Omental fat pad (tissue), 4 donors: Measurements from ENCODE around the gene SMARCD1. TPM values are rescaled to one million over a fixed set of nuclear protein-coding genes. Genes with fewer than 3 reads are reported as not detected.
"Not testable (repeated sequence)": the region's sequence is repeated elsewhere in the genome, so short reads cannot be mapped to it uniquely, and the experiment has no call there.

Source experiments
- ATAC-seq: fragments of 150-250 bp; one replicate; pipeline ENCODE4 v1.9.1; 2016; ENCODE audit warnings: mild to moderate bottlenecking, moderate library complexity; ENCODE audit not compliant: low FRiP score
- DNase-seq: peaks from one replicate; pipeline ENCODE4 v3.0.0-alpha.2; 2019; ENCODE audit warnings: low spot score
- CTCF ChIP-seq, 3 donors: fragments of 450-650 bp; IDR thresholded peaks; one replicate each; pipeline ENCODE4 v1.5.1; 2016 to 2017; ENCODE audit warnings: antibody characterized with exemption in 3 of 3, mild to moderate bottlenecking in 3 of 3, moderate library complexity in 2 of 3
- total RNA-seq, 4 donors: library from RNA; depleted of rRNA; stranded (reverse); fragments of >200 nt; gene quantifications; one replicate each; pipeline ENCODE4 v1.1.0, GENCODE V29; 2016

The SMARCD1 gene
- total RNA-seq, 4 donors from 2014 or later: 47.7 to 80.8 (median 57.3) TPM

- no peak for ATAC-seq
- no peak for DNase-seq
- no peak for TF ChIP-seq CTCF (IDR thresholded peaks at IDR 0.05)
These were observed 47.5 kb downstream of the SMARCD1 start for GRCh38 chr12:50132505-50133135.

GRCh38 chr12:50142993-50143392 lies 57.9 kb downstream of the SMARCD1 start:
- TF ChIP-seq CTCF (IDR thresholded peaks at IDR 0.05): no peak
- DNase-seq: no peak
- ATAC-seq: no peak

DNA sequence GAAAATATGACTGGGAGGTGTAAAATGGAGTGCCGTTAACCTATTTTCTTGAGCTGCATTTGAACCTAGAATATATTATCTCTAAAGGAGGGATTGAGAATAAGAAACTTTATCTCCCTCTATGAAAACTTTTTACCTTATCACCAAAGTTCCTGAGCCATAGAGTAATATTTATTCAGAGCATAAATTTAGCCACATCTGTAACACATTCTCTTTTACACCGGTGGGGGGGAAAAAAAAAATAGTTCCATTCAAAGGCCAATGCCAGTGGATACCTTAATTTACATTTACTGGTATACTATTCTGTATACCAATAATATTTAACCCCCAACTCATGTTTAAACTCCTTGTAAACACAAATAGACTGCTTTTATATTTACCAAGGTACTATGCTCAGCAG lies 60.3 kb downstream of the SMARCD1 start:
- TF ChIP-seq CTCF (IDR thresholded peaks at IDR 0.05): no peak
- no peak for ATAC-seq
- DNase-seq: no peak

DNA sequence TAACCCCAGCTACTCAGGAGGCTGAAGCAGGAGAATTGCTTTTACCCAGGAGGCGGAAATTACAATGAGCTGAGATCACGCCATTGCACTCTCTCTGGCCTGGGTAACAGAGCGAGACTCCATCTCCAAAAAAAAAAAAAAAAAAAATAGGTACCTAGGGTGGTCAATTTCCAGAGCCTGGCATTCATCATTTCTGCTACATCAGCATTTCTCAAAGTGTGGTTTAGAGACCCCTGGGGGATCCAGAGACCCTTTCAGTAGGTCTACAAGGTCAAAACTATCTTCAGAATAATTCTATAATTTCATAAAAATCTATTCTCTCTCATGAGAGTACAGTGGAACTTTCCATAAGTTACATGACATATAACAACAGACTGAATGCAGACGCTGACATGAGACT lies 62.1 kb downstream of the SMARCD1 start:
- ATAC-seq (no peak), DNase-seq (no peak)
- no peak for TF ChIP-seq CTCF (IDR thresholded peaks at IDR 0.05)

- not testable (repeated sequence) for DNase-seq, ATAC-seq
These were observed 62.9 kb downstream of the SMARCD1 start for GRCh38 chr12:50148011-50148410.

DNA sequence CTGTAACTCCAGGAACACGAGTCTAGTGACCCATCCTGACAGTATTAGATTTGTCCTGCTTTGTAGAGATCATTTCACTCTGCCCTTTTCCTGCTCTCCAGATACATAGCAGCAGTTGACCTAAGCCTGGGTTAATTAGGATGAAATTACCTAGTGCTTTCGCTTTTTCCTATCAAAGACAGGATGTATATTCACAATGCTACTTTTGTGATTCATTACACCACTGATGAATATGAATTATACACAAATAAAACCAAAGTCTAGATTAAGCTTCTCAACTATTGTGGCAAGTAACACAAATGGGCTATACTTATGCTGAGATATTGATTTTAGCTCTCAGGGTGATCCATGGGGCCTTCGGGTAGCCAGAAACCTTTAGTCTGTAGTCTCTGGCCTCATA lies 64.2 kb downstream of the SMARCD1 start:
- TF ChIP-seq CTCF (IDR thresholded peaks at IDR 0.05): no peak
- DNase-seq (no peak), ATAC-seq (no peak)

Other genes starting within 250 kb of the SMARCD1 start
- gene BCDIN3D, start 242.2 kb upstream of the SMARCD1 start, total RNA-seq: 1 to 10 TPM; 1.9 to 3.5 (median 2.8) TPM
- 1 to 10 TPM in 3 of 4 donors, under 1 TPM in 1; 0.36 to 6.1 (median 3.1) TPM for gene FAIM2, start 181.4 kb upstream of the SMARCD1 start, total RNA-seq
- gene AQP2, start 134.6 kb upstream of the SMARCD1 start, total RNA-seq: not detected
- gene AQP5, start 123.5 kb upstream of the SMARCD1 start, total RNA-seq: not detected
- under 1 TPM in 1 of 4 donors, not detected in 3; 0.56 TPM for gene AQP6, start 112.4 kb upstream of the SMARCD1 start, total RNA-seq
- gene RACGAP1, start 59.8 kb upstream of the SMARCD1 start, total RNA-seq: 10 to 100 TPM in 2 of 4 donors, 1 to 10 TPM in 2; 5.2 to 15.3 (median 8.5) TPM
- gene ASIC1, start 27.7 kb upstream of the SMARCD1 start, total RNA-seq: 1 to 10 TPM in 3 of 4 donors, under 1 TPM in 1; 0.69 to 3.8 (median 1.4) TPM
- gene GPD1, start 18.7 kb downstream of the SMARCD1 start, total RNA-seq: 1,000 to 10,000 TPM in 3 of 4 donors, 100 to 1,000 TPM in 1; 689 to 2,989 (median 2,080) TPM
- 100 to 1,000 TPM in 1 of 4 donors, 10 to 100 TPM in 3; 67.3 to 125 (median 88.1) TPM for gene COX14, start 26.9 kb downstream of the SMARCD1 start, total RNA-seq
- 10 to 100 TPM; 20.0 to 27.6 (median 24.6) TPM for gene CERS5, start 82.0 kb downstream of the SMARCD1 start, total RNA-seq
- gene LIMA1, start 198.2 kb downstream of the SMARCD1 start, total RNA-seq: 100 to 1,000 TPM; 129 to 319 (median 176) TPM